HFF-Myc (cell line): ENCODE measurements around the gene ASIP.
"Not testable (repeated sequence)": the region's sequence is repeated elsewhere in the genome, so short reads cannot be mapped to it uniquely, and the experiment has no call there.

Source experiments
- DNase-seq: peaks from one replicate; pipeline ENCODE4 v3.0.0-alpha.2; 2011; ENCODE audit warnings: low read depth; ENCODE audit errors: extremely low read depth
- H3K4me3 ChIP-seq: replicated peaks from 2 replicates; pipeline ENCODE4 v1.5.1; 2011; ENCODE audit warnings: low read depth, mild to moderate bottlenecking, control low read depth, low read length
- CTCF ChIP-seq: IDR thresholded peaks from 2 replicates; pipeline ENCODE4 v1.5.1; 2012; ENCODE audit warnings: mild to moderate bottlenecking, low read depth, low read length, control low read depth; ENCODE audit errors: missing control alignments

The ASIP gene

GRCh38 chr20:34285450-34285849 lies 44.2 kb downstream of the ASIP start:
- no peak overlapping the region for H3K4me3 ChIP-seq
- DNase-seq: no peak
- no peak for TF ChIP-seq CTCF

- not testable (repeated sequence) for DNase-seq, H3K4me3 ChIP-seq
Measured at GRCh38 chr20:34287500-34287899, 46.3 kb downstream of the ASIP start.

GRCh38 chr20:34290471-34290870 lies 49.2 kb downstream of the ASIP start:
- H3K4me3 ChIP-seq: no peak overlapping the region
- TF ChIP-seq CTCF: no peak
- DNase-seq: no peak

- no peak overlapping the region for H3K4me3 ChIP-seq
- no peak for DNase-seq
- TF ChIP-seq CTCF: no peak
Measured at GRCh38 chr20:34292496-34292895, 51.3 kb downstream of the ASIP start.

GRCh38 chr20:34293119-34293518 lies 51.9 kb downstream of the ASIP start:
- DNase-seq: no peak
- TF ChIP-seq CTCF: no peak
- no peak overlapping the region for H3K4me3 ChIP-seq

- no peak for DNase-seq
- no peak for TF ChIP-seq CTCF
- H3K4me3 ChIP-seq: no peak overlapping the region
Measured at GRCh38 chr20:34293589-34293988, 52.4 kb downstream of the ASIP start.

- TF ChIP-seq CTCF: no peak
- DNase-seq: no peak
- no peak overlapping the region for H3K4me3 ChIP-seq
Measured at GRCh38 chr20:34294563-34294962, 53.3 kb downstream of the ASIP start.
